KMS-11 (cell line): ENCODE results near the gene NEK5.

Experiments used
- H2AFZ ChIP-seq: fragments of 200-600 bp; sonication (generic); 2 replicates; pipeline ENCODE4 v1.6.1; 2016; ENCODE audit warnings: antibody characterized with exemption, mixed run types, low read depth
- H3K27ac ChIP-seq: fragments of 200-600 bp; sonication (generic); 2 replicates; pipeline ENCODE4 v1.6.1; 2016; ENCODE audit warnings: mild to moderate bottlenecking, mixed run types
- H3K27me3 ChIP-seq: fragments of 200-600 bp; sonication (generic); 2 replicates; pipeline ENCODE4 v1.6.1; 2017; ENCODE audit warnings: mild to moderate bottlenecking, low read depth, mixed run types, moderate library complexity; ENCODE audit not compliant: insufficient read depth
- H3K36me3 ChIP-seq: fragments of 200-600 bp; sonication (generic); 2 replicates; pipeline ENCODE4 v1.6.1; 2017; ENCODE audit warnings: mild to moderate bottlenecking, mixed run types; ENCODE audit not compliant: insufficient read depth
- H3K4me1 ChIP-seq: fragments of 200-600 bp; sonication (generic); 2 replicates; pipeline ENCODE4 v1.6.1; 2016; ENCODE audit warnings: mild to moderate bottlenecking, low read depth, mixed run types; ENCODE audit not compliant: poor library complexity, severe bottlenecking
- H3K4me2 ChIP-seq: fragments of 200-600 bp; sonication (generic); 2 replicates; pipeline ENCODE4 v1.7.0; 2016; ENCODE audit warnings: mild to moderate bottlenecking, mixed run types
- H3K4me3 ChIP-seq: fragments of 200-600 bp; sonication (generic); IDR thresholded peaks from 2 replicates; pipeline ENCODE4 v1.6.1; 2017; ENCODE audit warnings: low read depth, low read length, mixed read lengths; ENCODE audit not compliant: insufficient read depth
- H3K79me2 ChIP-seq: fragments of 200-600 bp; sonication (generic); 2 replicates; pipeline ENCODE4 v1.6.1; 2016; ENCODE audit warnings: low read depth, mixed run types; ENCODE audit not compliant: insufficient read depth
- H3K9ac ChIP-seq: fragments of 200-600 bp; sonication (generic); 2 replicates; pipeline ENCODE4 v1.6.1; 2016; ENCODE audit warnings: mild to moderate bottlenecking, mixed run types
- H4K20me1 ChIP-seq: fragments of 200-600 bp; sonication (generic); 2 replicates; pipeline ENCODE4 v1.6.1; 2016; ENCODE audit warnings: mild to moderate bottlenecking, mixed run types; ENCODE audit not compliant: insufficient read depth
- TF ChIP-seq, protein P1 (sequence below): fragments of 200-600 bp; sonication (generic); conservative IDR thresholded peaks from 2 replicates; pipeline ENCODE4 v1.6.1; 2017; ENCODE audit warnings: low read depth, mild to moderate bottlenecking, antibody characterized with exemption, low read length, moderate library complexity, mixed read lengths

Gene NEK5

DNA sequence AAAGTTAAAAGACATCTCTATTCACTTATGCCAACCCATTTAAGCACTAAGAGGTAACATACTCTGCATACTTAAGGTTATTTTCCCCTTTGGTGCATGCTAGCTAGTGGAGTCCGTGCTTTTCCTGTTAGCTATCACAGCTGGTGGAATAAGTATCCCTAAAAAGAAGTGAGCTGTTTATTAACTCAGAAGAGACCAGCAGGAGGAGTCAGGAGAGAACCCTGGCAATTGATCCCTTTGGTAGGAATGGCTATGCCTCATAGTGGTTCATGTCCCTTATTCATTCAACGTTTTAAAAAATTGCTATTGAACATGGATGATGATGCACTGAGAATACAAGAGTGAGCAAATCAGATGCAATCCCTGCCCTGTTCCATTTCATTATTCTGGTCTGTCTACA is 12.4 kb upstream of the NEK5 start:
- no peaks in the 10 kb centered on the region for H3K36me3 ChIP-seq
- no peak overlapping the region for H3K27ac ChIP-seq
- H3K4me3 ChIP-seq, result no peak overlapping the region
- H3K4me2 ChIP-seq, result no peak overlapping the region
- no peak overlapping the region for H3K9ac ChIP-seq
- no peak overlapping the region for H2AFZ ChIP-seq
- H4K20me1 ChIP-seq, result no peaks in the 10 kb centered on the region
- TF ChIP-seq, protein P1, sequence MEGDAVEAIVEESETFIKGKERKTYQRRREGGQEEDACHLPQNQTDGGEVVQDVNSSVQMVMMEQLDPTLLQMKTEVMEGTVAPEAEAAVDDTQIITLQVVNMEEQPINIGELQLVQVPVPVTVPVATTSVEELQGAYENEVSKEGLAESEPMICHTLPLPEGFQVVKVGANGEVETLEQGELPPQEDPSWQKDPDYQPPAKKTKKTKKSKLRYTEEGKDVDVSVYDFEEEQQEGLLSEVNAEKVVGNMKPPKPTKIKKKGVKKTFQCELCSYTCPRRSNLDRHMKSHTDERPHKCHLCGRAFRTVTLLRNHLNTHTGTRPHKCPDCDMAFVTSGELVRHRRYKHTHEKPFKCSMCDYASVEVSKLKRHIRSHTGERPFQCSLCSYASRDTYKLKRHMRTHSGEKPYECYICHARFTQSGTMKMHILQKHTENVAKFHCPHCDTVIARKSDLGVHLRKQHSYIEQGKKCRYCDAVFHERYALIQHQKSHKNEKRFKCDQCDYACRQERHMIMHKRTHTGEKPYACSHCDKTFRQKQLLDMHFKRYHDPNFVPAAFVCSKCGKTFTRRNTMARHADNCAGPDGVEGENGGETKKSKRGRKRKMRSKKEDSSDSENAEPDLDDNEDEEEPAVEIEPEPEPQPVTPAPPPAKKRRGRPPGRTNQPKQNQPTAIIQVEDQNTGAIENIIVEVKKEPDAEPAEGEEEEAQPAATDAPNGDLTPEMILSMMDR, result no peak
- no peaks in the 10 kb centered on the region for H3K79me2 ChIP-seq
- H3K4me1 ChIP-seq, result no peaks in the 10 kb centered on the region
- H3K27me3 ChIP-seq, result no peaks in the 10 kb centered on the region

GRCh38 chr13:52137489-52137888 is 8.6 kb upstream of the NEK5 start:
- H2AFZ ChIP-seq, result no peak overlapping the region
- no peaks in the 10 kb centered on the region for H3K79me2 ChIP-seq
- no peaks in the 10 kb centered on the region for H3K4me1 ChIP-seq
- TF ChIP-seq, protein P1, result no peak
- H3K4me3 ChIP-seq, result no peak overlapping the region
- H3K4me2 ChIP-seq, result no peak overlapping the region
- H3K27ac ChIP-seq, result no peak overlapping the region
- no peak overlapping the region for H3K9ac ChIP-seq
- H3K36me3 ChIP-seq, result no peaks in the 10 kb centered on the region
- H4K20me1 ChIP-seq, result no peaks in the 10 kb centered on the region
- H3K27me3 ChIP-seq, result no peaks in the 10 kb centered on the region

- H3K9ac ChIP-seq, result no peak overlapping the region
- no peaks in the 10 kb centered on the region for H3K4me1 ChIP-seq
- no peaks in the 10 kb centered on the region for H3K79me2 ChIP-seq
- TF ChIP-seq, protein P1, result no peak
- H2AFZ ChIP-seq, result no peak overlapping the region
- no peak overlapping the region for H3K4me3 ChIP-seq
- no peaks in the 10 kb centered on the region for H3K36me3 ChIP-seq
- H3K27me3 ChIP-seq, result no peaks in the 10 kb centered on the region
- no peak overlapping the region for H3K4me2 ChIP-seq
- H4K20me1 ChIP-seq, result no peaks in the 10 kb centered on the region
- no peak overlapping the region for H3K27ac ChIP-seq
Measured at GRCh38 chr13:52136763-52137162, 7.9 kb upstream of the NEK5 start.

DNA sequence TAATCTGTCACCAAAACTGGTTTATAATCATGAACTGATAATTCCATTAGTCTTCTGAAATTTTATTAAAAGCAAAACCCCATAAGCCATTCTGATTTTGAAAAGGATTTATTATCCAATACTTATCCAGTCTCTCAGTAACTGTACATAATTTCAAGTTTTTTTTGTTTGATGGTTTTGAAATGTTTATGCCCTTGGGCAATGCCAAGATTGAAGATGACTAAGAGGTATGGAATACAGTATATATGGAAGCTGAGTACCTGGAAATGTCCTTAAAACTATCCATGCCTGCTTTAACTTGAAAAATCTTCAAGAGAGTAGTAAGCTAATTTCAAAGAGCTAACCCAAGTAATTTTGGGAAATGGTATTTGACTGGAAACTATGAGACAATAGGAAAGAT is 1.8 kb upstream of the NEK5 start:
- Histone ChIP-seq H3K4me1 (peaks cover 9% of the 10 kb centered on the region), H3K36me3 (no peaks in the 10 kb centered on the region), H3K79me2 (no peaks in the 10 kb centered on the region), H3K4me2 (no peak overlapping the region), H3K27me3 (no peaks in the 10 kb centered on the region), H2AFZ (no peak overlapping the region), H4K20me1 (no peaks in the 10 kb centered on the region), H3K4me3 (no peak overlapping the region), H3K9ac (no peak overlapping the region), H3K27ac (no peak overlapping the region)
- TF ChIP-seq, protein P1, result no peak
